GM23338 (cell line): ENCODE measurements around the gene FARP1. TPM values are rescaled to one million over a fixed set of nuclear protein-coding genes. Genes with fewer than 3 reads are reported as not detected.

Experiments used
- ATAC-seq: fragments of 200-7000 bp; cut with Tn5 transposase; 3 replicates; pipeline ENCODE4 v1.9.1; 2020
- DNase-seq: peaks from one replicate; pipeline ENCODE4 v3.0.0-alpha.2; 2015; ENCODE audit warnings: low spot score
- H2AFZ ChIP-seq: fragments of 200-600 bp; sonication (generic); 2 replicates; pipeline ENCODE4 v1.8.0; 2016; ENCODE audit warnings: antibody characterized with exemption, mild to moderate bottlenecking, moderate library complexity
- H3F3A ChIP-seq: fragments of 200-600 bp; sonication (generic); replicated peaks from 2 replicates; pipeline ENCODE4 v1.8.0; 2017; ENCODE audit warnings: antibody characterized with exemption, mixed run types, low read depth
- H3K27ac ChIP-seq: fragments of 200-600 bp; sonication (generic); 2 replicates; pipeline ENCODE4 v1.6.1; 2016; ENCODE audit warnings: low read depth
- H3K27me3 ChIP-seq: fragments of 200-600 bp; sonication (generic); 2 replicates; pipeline ENCODE4 v1.8.0; 2016; ENCODE audit warnings: mild to moderate bottlenecking, mixed run types, moderate library complexity; ENCODE audit not compliant: insufficient read depth
- H3K36me3 ChIP-seq: fragments of 200-600 bp; sonication (generic); 2 replicates; pipeline ENCODE4 v1.8.0; 2016; ENCODE audit warnings: mild to moderate bottlenecking; ENCODE audit not compliant: insufficient read depth
- H3K4me1 ChIP-seq: fragments of 200-600 bp; sonication (generic); 2 replicates; pipeline ENCODE4 v1.8.0; 2016; ENCODE audit warnings: mild to moderate bottlenecking, moderate library complexity; ENCODE audit not compliant: insufficient read depth
- H3K4me2 ChIP-seq: fragments of 200-600 bp; sonication (generic); 2 replicates; pipeline ENCODE4 v1.7.1; 2017; ENCODE audit warnings: mixed run types
- H3K4me3 ChIP-seq: fragments of 200-600 bp; sonication (generic); 2 replicates; pipeline ENCODE4 v1.6.1; 2016; ENCODE audit warnings: mixed run types
- H3K79me2 ChIP-seq: fragments of 200-600 bp; sonication (generic); replicated peaks from 2 replicates; pipeline ENCODE4 v1.8.0; 2017; ENCODE audit warnings: mild to moderate bottlenecking; ENCODE audit not compliant: insufficient read depth
- H3K9me2 ChIP-seq: fragments of 200-600 bp; sonication (generic); 2 replicates; pipeline ENCODE4 v1.8.0; 2017; ENCODE audit not compliant: insufficient read depth
- H4K20me1 ChIP-seq: fragments of 200-600 bp; sonication (generic); replicated peaks from 2 replicates; pipeline ENCODE4 v1.8.0; 2017; ENCODE audit warnings: mild to moderate bottlenecking; ENCODE audit not compliant: insufficient read depth
- H3K27ac Mint-ChIP-seq: 2 replicates; pipeline ENCODE4 v1.8.0; 2020; ENCODE audit warnings: inconsistent platforms, mild to moderate bottlenecking, moderate library complexity, mixed read lengths
- H3K27me3 Mint-ChIP-seq: 3 replicates; pipeline ENCODE4 v1.8.0; 2022; ENCODE audit warnings: low read depth, mild to moderate bottlenecking, moderate library complexity, mixed read lengths, inconsistent platforms; ENCODE audit not compliant: insufficient read depth, poor library complexity
- H3K36me3 Mint-ChIP-seq: 3 replicates; pipeline ENCODE4 v1.8.0; 2021; ENCODE audit warnings: low read depth, mild to moderate bottlenecking, inconsistent platforms, moderate library complexity, mixed read lengths
- H3K4me1 Mint-ChIP-seq: 3 replicates; pipeline ENCODE4 v1.8.0; 2020; ENCODE audit warnings: mild to moderate bottlenecking, inconsistent platforms, mixed read lengths
- H3K4me3 Mint-ChIP-seq: 3 replicates; pipeline ENCODE4 v1.8.0; 2021; ENCODE audit warnings: moderate library complexity, mild to moderate bottlenecking, inconsistent platforms, mixed read lengths
- H3K9me3 Mint-ChIP-seq: 3 replicates; pipeline ENCODE4 v1.8.0; 2020; ENCODE audit warnings: moderate library complexity, mild to moderate bottlenecking, inconsistent platforms, mixed read lengths
- CREB1 ChIP-seq: fragments of 250-450 bp; sonication (Bioruptor Pico); IDR thresholded peaks from 2 replicates; pipeline ENCODE4 v1.5.0; 2020; ENCODE audit warnings: low read depth, mild to moderate bottlenecking, moderate library complexity
- EZH2 ChIP-seq: fragments of 200-600 bp; sonication (generic); IDR thresholded peaks from one replicate; pipeline ENCODE4 v1.8.0; 2017; ENCODE audit warnings: antibody characterized with exemption, mild to moderate bottlenecking, low read depth; ENCODE audit not compliant: unreplicated experiment
- JUNB ChIP-seq: IDR thresholded peaks from one replicate; pipeline ENCODE4 v1.6.1; 2016; ENCODE audit warnings: antibody characterized with exemption; ENCODE audit not compliant: unreplicated experiment
- POLR2AphosphoS5 ChIP-seq: IDR thresholded peaks from 2 replicates; pipeline ENCODE4 v1.6.1; 2016; ENCODE audit warnings: antibody characterized with exemption, low read depth
- STAT1 ChIP-seq: IDR thresholded peaks from one replicate; pipeline ENCODE4 v1.6.1; 2016; ENCODE audit warnings: antibody characterized with exemption; ENCODE audit not compliant: unreplicated experiment
- ZNF114 ChIP-seq: fragments of 250-450 bp; sonication (Bioruptor Pico); IDR thresholded peaks from 2 replicates; pipeline ENCODE4 v1.5.0; 2020; ENCODE audit warnings: mild to moderate bottlenecking, moderate library complexity
- ZNF331 ChIP-seq: fragments of 250-450 bp; sonication (Bioruptor Pico); IDR thresholded peaks from 2 replicates; pipeline ENCODE4 v1.5.0; 2020; ENCODE audit warnings: low read depth, mild to moderate bottlenecking, moderate library complexity
- polyA plus RNA-seq: library from polyadenylated mRNA; unstranded; fragments of >200 nt; fragmentation: Nextera tagmentation; extraction: Ambion mirVana; gene quantifications from 2 replicates; pipeline ENCODE4 v1.2.1, GENCODE V29; 2016
- total RNA-seq: library from RNA; depleted of rRNA; stranded (reverse); fragments of >200 nt; shearing (Covaris generic); gene quantifications from 2 replicates; pipeline ENCODE4 v1.2.3, GENCODE V29; 2014
- TF ChIP-seq, protein P1 (sequence below), 2 experiments: fragments of 200-600 bp in 1 of 2; sonication (generic) in 1 of 2; conservative IDR thresholded peaks; 2 replicates each; pipeline versions ENCODE4 v1.5.1 to v1.6.1; 2016 to 2017; ENCODE audit warnings: antibody characterized with exemption in 2 of 2, low read depth in 2 of 2, mild to moderate bottlenecking in 2 of 2, moderate library complexity in 1 of 2
- TF ChIP-seq, protein P2 (sequence below): IDR thresholded peaks from 2 replicates; pipeline ENCODE4 v1.6.1; 2016; ENCODE audit warnings: antibody characterized with exemption

Gene FARP1
- total and polyA plus RNA-seq, 2 experiments from 2014 or later: 53.6 to 82.5 TPM

DNA sequence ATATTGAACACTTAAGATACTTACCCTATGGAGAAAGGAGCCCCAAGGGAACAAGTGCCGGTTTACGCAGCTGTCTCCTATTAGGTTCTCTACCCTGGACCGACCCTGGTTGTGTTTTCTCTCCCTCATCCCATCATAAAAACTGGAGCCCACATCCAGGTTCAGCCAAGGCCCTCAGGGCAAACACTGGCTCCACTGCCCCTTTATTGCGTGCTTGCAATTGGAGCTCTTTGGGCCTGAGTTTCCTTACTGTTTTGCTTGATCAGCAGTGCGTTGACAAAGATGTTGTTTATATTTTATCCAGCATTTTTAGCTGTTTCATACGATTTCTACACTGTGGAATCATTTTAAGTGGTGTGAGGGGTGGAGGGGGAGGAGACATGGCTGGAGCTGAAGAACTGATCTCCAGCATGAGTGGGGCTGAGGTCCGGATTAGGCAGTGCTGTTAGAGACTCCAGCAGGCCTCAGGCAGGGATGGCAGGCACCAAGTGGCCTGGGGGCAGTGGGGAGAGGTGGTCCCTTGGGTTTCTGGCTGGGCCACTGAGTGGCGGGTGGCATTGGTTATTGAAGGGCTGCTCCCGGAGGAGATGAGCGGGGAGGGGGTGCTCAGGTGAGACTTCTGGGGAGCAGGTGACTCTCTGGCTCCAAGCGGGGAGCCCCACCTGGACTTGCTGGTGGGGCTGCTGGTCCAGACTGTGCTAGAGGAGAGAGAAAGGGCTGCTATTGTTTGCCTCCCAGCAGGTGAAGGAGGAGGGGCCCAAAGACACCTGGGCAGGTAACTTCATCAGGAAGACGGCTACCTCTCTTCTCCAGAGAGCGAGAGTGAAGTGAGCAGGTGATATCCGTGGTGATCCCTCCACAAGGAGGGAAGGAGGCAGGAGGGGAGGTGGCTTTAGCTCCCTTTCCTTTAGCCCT is 96.5 kb downstream of the FARP1 start:
- no peak overlapping the region for H2AFZ ChIP-seq
- peaks cover 15% of the 10 kb centered on the region for H3K27me3 Mint-ChIP-seq
- peak; percentile 93 for ATAC-seq
- no peaks in the 10 kb centered on the region for H3F3A ChIP-seq
- DNase-seq: peak; percentile 59
- no peaks in the 10 kb centered on the region for H3K9me2 ChIP-seq
- H3K36me3 ChIP-seq: no peaks in the 10 kb centered on the region
- no peak overlapping the region for H3K4me3 ChIP-seq
- no peaks in the 10 kb centered on the region for H3K9me3 Mint-ChIP-seq
- H4K20me1 ChIP-seq: no peaks in the 10 kb centered on the region
- no peaks in the 10 kb centered on the region for H3K27me3 ChIP-seq
- no peaks in the 10 kb centered on the region; the same call in 2 of the 3 replicates for H3K36me3 Mint-ChIP-seq
- H3K79me2 ChIP-seq: peaks cover 69% of the 10 kb centered on the region
- peak overlapping the region; percentile 59; the same call in 1 of the 2 replicates for H3K4me2 ChIP-seq
- H3K4me3 Mint-ChIP-seq: peak overlapping the region; percentile 9; the same call in 1 of the 3 replicates
- no peak overlapping the region for H3K27ac ChIP-seq
- H3K27ac Mint-ChIP-seq: peak overlapping the region; percentile 64
- H3K4me1 Mint-ChIP-seq: peaks cover 29% of the 10 kb centered on the region
- peaks cover 11% of the 10 kb centered on the region for H3K4me1 ChIP-seq
- TF ChIP-seq CREB1 (CRISPR knock-in tag) (no peak), JUNB (no peak)
- TF ChIP-seq, protein P1, sequence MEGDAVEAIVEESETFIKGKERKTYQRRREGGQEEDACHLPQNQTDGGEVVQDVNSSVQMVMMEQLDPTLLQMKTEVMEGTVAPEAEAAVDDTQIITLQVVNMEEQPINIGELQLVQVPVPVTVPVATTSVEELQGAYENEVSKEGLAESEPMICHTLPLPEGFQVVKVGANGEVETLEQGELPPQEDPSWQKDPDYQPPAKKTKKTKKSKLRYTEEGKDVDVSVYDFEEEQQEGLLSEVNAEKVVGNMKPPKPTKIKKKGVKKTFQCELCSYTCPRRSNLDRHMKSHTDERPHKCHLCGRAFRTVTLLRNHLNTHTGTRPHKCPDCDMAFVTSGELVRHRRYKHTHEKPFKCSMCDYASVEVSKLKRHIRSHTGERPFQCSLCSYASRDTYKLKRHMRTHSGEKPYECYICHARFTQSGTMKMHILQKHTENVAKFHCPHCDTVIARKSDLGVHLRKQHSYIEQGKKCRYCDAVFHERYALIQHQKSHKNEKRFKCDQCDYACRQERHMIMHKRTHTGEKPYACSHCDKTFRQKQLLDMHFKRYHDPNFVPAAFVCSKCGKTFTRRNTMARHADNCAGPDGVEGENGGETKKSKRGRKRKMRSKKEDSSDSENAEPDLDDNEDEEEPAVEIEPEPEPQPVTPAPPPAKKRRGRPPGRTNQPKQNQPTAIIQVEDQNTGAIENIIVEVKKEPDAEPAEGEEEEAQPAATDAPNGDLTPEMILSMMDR (conservative IDR thresholded peaks at IDR 0.05; ENCODE audit: low read depth in 2 of 2): no peak
- TF ChIP-seq, protein P2, sequence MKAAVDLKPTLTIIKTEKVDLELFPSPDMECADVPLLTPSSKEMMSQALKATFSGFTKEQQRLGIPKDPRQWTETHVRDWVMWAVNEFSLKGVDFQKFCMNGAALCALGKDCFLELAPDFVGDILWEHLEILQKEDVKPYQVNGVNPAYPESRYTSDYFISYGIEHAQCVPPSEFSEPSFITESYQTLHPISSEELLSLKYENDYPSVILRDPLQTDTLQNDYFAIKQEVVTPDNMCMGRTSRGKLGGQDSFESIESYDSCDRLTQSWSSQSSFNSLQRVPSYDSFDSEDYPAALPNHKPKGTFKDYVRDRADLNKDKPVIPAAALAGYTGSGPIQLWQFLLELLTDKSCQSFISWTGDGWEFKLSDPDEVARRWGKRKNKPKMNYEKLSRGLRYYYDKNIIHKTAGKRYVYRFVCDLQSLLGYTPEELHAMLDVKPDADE: no peak

DNA sequence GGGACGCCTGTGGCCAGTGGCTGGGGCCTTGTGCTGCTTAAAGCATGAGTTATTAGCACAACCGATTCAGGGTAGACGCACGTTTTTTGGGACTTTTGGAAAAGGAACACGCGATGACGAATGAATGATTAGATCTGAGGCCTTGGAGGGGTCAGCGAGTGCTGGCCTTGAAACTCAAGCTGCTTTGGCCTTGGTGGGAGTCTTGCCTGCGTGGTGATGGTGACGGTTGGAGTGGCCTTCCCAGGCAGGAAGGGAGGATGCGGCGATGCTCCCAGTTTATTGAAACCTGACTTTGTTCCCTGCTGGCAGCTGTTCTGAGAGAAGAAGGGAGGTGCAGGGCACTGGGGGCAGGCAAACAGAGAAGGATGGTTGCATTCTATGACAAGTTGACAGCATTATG is 97.2 kb downstream of the FARP1 start:
- Mint-ChIP-seq H3K4me3 (no peak overlapping the region), H3K27ac (no peak overlapping the region), H3K9me3 (no peaks in the 10 kb centered on the region), H3K36me3 (no peaks in the 10 kb centered on the region; the same call in 2 of the 3 replicates), H3K4me1 (peaks cover 33% of the 10 kb centered on the region), H3K27me3 (peaks cover 15% of the 10 kb centered on the region)
- H4K20me1 ChIP-seq: no peaks in the 10 kb centered on the region
- H3F3A ChIP-seq: no peaks in the 10 kb centered on the region
- H2AFZ ChIP-seq: no peak overlapping the region
- H3K27me3 ChIP-seq: no peaks in the 10 kb centered on the region
- ATAC-seq (no peak), DNase-seq (no peak)
- H3K27ac ChIP-seq: no peak overlapping the region
- no peaks in the 10 kb centered on the region for H3K9me2 ChIP-seq
- no peak overlapping the region for H3K4me3 ChIP-seq
- peaks cover 68% of the 10 kb centered on the region for H3K79me2 ChIP-seq
- peaks cover 11% of the 10 kb centered on the region for H3K4me1 ChIP-seq
- H3K4me2 ChIP-seq: no peak overlapping the region
- no peaks in the 10 kb centered on the region for H3K36me3 ChIP-seq
- TF ChIP-seq STAT1 (no peak), POLR2AphosphoS5 (no peak), EZH2 (no peak), ZNF331 (CRISPR knock-in tag) (no peak), CREB1 (CRISPR knock-in tag) (no peak), JUNB (no peak), ZNF114 (no peak)
- TF ChIP-seq, protein P2: no peak
- TF ChIP-seq, protein P1 (conservative IDR thresholded peaks at IDR 0.05; ENCODE audit: low read depth in 2 of 2): no peak
